H9 (cell line): Measurements from ENCODE around the gene PHOX2A. TPM values are rescaled to one million over a fixed set of nuclear protein-coding genes. Genes with fewer than 3 reads are reported as not detected.

Experiments used
- DNase-seq: peaks from one replicate; pipeline ENCODE4 v3.0.0-alpha.2; 2017
- H2AFZ ChIP-seq: one replicate; pipeline ENCODE4 v1.6.1; 2013; ENCODE audit warnings: mild to moderate bottlenecking, low read length, control low read depth, moderate library complexity
- H2AK5ac ChIP-seq: 2 replicates; pipeline ENCODE4 v1.6.1; 2013; ENCODE audit warnings: low read length, control low read depth, mixed read lengths; ENCODE audit not compliant: insufficient read length
- H2BK120ac ChIP-seq: one replicate; pipeline ENCODE4 v1.6.1; 2013; ENCODE audit warnings: low read depth, mild to moderate bottlenecking, low read length, control low read depth, inconsistent platforms; ENCODE audit not compliant: poor library complexity, severe bottlenecking
- H2BK12ac ChIP-seq: 2 replicates; pipeline ENCODE4 v1.6.1; 2013; ENCODE audit warnings: low read length, control low read depth, mixed read lengths, low read depth; ENCODE audit not compliant: insufficient read length
- H2BK15ac ChIP-seq: 2 replicates; pipeline ENCODE4 v1.6.1; 2013; ENCODE audit warnings: low read depth, low read length, control low read depth
- H2BK20ac ChIP-seq: one replicate; pipeline ENCODE4 v1.6.1; 2013; ENCODE audit warnings: low read depth, mild to moderate bottlenecking, low read length, control low read depth, inconsistent platforms; ENCODE audit not compliant: poor library complexity, severe bottlenecking
- H2BK5ac ChIP-seq: 2 replicates; pipeline ENCODE4 v1.6.1; 2013; ENCODE audit warnings: low read length, control low read depth, mixed read lengths; ENCODE audit not compliant: insufficient read length
- H3K14ac ChIP-seq: 2 replicates; pipeline ENCODE4 v1.6.1; 2013; ENCODE audit warnings: low read length, control low read depth; ENCODE audit not compliant: insufficient read depth
- H3K18ac ChIP-seq: 2 replicates; pipeline ENCODE4 v1.6.1; 2013; ENCODE audit warnings: low read depth, mild to moderate bottlenecking, mixed read lengths, low read length, control low read depth; ENCODE audit not compliant: insufficient read length
- H3K23ac ChIP-seq: 2 replicates; pipeline ENCODE4 v1.6.1; 2013; ENCODE audit warnings: low read length, control low read depth, mixed read lengths, low read depth; ENCODE audit not compliant: insufficient read length
- H3K23me2 ChIP-seq: 2 replicates; pipeline ENCODE4 v1.6.1; 2013; ENCODE audit warnings: low read depth, mild to moderate bottlenecking, mixed read lengths, low read length, control low read depth; ENCODE audit not compliant: insufficient read length, poor library complexity, severe bottlenecking
- H3K27ac ChIP-seq: 2 replicates; pipeline ENCODE4 v1.5.1; 2013; ENCODE audit warnings: low read length, control low read depth, mixed read lengths, low read depth; ENCODE audit not compliant: insufficient read length
- H3K27me3 ChIP-seq: 2 replicates; pipeline ENCODE4 v1.6.1; 2013; ENCODE audit warnings: low read length, control low read depth, inconsistent platforms; ENCODE audit not compliant: insufficient read depth
- H3K4ac ChIP-seq: 2 replicates; pipeline ENCODE4 v1.6.1; 2013; ENCODE audit warnings: low read depth, mild to moderate bottlenecking, control low read depth, inconsistent platforms, low read length, moderate library complexity
- H3K4me1 ChIP-seq: 2 replicates; pipeline ENCODE4 v1.6.1; 2013; ENCODE audit warnings: low read length, control low read depth, inconsistent platforms; ENCODE audit not compliant: insufficient read depth
- H3K4me2 ChIP-seq: 2 replicates; pipeline ENCODE4 v1.6.1; 2013; ENCODE audit warnings: low read length, control low read depth, mixed read lengths; ENCODE audit not compliant: insufficient read length, insufficient read depth
- H3K56ac ChIP-seq: 2 replicates; pipeline ENCODE4 v1.6.1; 2013; ENCODE audit warnings: low read depth, mild to moderate bottlenecking, mixed read lengths, low read length, control low read depth; ENCODE audit not compliant: insufficient read length
- H3K79me1 ChIP-seq: 2 replicates; pipeline ENCODE4 v1.6.1; 2013; ENCODE audit warnings: low read depth, mild to moderate bottlenecking, moderate library complexity, low read length, control low read depth, inconsistent platforms; ENCODE audit not compliant: insufficient read depth, poor library complexity, severe bottlenecking
- H3K79me2 ChIP-seq: 2 replicates; pipeline ENCODE4 v1.6.1; 2013; ENCODE audit warnings: low read length, control low read depth, inconsistent platforms; ENCODE audit not compliant: insufficient read depth
- H3K9ac ChIP-seq: 2 replicates; pipeline ENCODE4 v1.6.1; 2013; ENCODE audit warnings: low read length, control low read depth, mixed read lengths; ENCODE audit not compliant: insufficient read length; ENCODE audit errors: extremely low read depth
- H3K9me3 ChIP-seq: one replicate; pipeline ENCODE4 v1.6.1; 2013; ENCODE audit warnings: low read depth, low read length, inconsistent platforms; ENCODE audit not compliant: control insufficient read depth
- H3T11ph ChIP-seq: one replicate; pipeline ENCODE4 v1.6.1; 2013; ENCODE audit warnings: mild to moderate bottlenecking, low read length, control low read depth, inconsistent platforms
- H4K20me1 ChIP-seq: one replicate; pipeline ENCODE4 v1.6.1; 2013; ENCODE audit not compliant: control insufficient read depth, insufficient read length, insufficient read depth
- H4K5ac ChIP-seq: 2 replicates; pipeline ENCODE4 v1.6.1; 2013; ENCODE audit warnings: low read depth, mild to moderate bottlenecking, mixed read lengths, low read length, control low read depth; ENCODE audit not compliant: insufficient read length
- H4K8ac ChIP-seq: replicated peaks from 2 replicates; pipeline ENCODE4 v1.6.1; 2013; ENCODE audit warnings: low read length, control low read depth, mixed read lengths, low read depth; ENCODE audit not compliant: insufficient read length
- H4K91ac ChIP-seq: 2 replicates; pipeline ENCODE4 v1.6.1; 2013; ENCODE audit warnings: low read depth, mild to moderate bottlenecking, moderate library complexity, mixed read lengths, low read length, control low read depth; ENCODE audit not compliant: insufficient read length
- H3K27ac Mint-ChIP-seq, 3 experiments: 2 replicates in 2 of 3; 3 replicates in 1 of 3; pipeline ENCODE4 v1.8.0; 2020 to 2021; ENCODE audit warnings: mixed read lengths in 3 of 3, mild to moderate bottlenecking in 1 of 3, moderate library complexity in 1 of 3
- H3K27me3 Mint-ChIP-seq: 2 replicates; pipeline ENCODE4 v1.8.0; 2021; ENCODE audit warnings: low read depth, mild to moderate bottlenecking, moderate library complexity, mixed read lengths
- H3K36me3 Mint-ChIP-seq, 3 experiments: 2 replicates in 2 of 3; 3 replicates in 1 of 3; pipeline ENCODE4 v1.8.0; 2020 to 2021; ENCODE audit warnings: low read depth in 3 of 3, mixed read lengths in 3 of 3; ENCODE audit not compliant: insufficient read depth in 1 of 3
- H3K4me1 Mint-ChIP-seq, 2 experiments: 2 replicates each; pipeline ENCODE4 v1.8.0; 2020; ENCODE audit warnings: mixed read lengths in 2 of 2
- H3K4me3 Mint-ChIP-seq, 2 experiments: 2 replicates in 1 of 2; 3 replicates in 1 of 2; pipeline ENCODE4 v1.8.0; 2020 to 2021; ENCODE audit warnings: mild to moderate bottlenecking in 2 of 2, mixed read lengths in 2 of 2, moderate library complexity in 1 of 2
- H3K9me3 Mint-ChIP-seq, 2 experiments: 2 replicates in 1 of 2; 3 replicates in 1 of 2; pipeline ENCODE4 v1.8.0; 2020; ENCODE audit warnings: mild to moderate bottlenecking in 2 of 2, mixed read lengths in 2 of 2, moderate library complexity in 1 of 2
- CTCF ChIP-seq: fragments of 200-600 bp; sonication (generic); conservative IDR thresholded peaks from 3 replicates; pipeline ENCODE4 v1.8.0; 2021; ENCODE audit warnings: antibody characterized with exemption, mild to moderate bottlenecking
- WGBS: extraction: QIAGEN DNeasy Blood & Tissue Kit; methylation state at CpG from one replicate; pipeline ENCODE4 v1.1.7; 2013; ENCODE audit warnings: missing lambda C conversion rate, low lambda C conversion rate, mixed read lengths; ENCODE audit not compliant: insufficient read length; ENCODE audit errors: extremely low coverage; 5-methylcytosine and 5-hydroxymethylcytosine counted together
- total RNA-seq: library from RNA; stranded (reverse); gene quantifications from 2 replicates; pipeline ENCODE4 v1.2.1, GENCODE V29; 2021

PHOX2A gene
- total RNA-seq, 1 experiment from 2014 or later, result 1.4 TPM

GRCh38 chr11:72228229-72228843 lies 15.6 kb downstream of the PHOX2A start:
- H3K79me2 ChIP-seq, result peaks cover 4% of the 10 kb centered on the region; the same call in 1 of the 2 replicates
- Mint-ChIP-seq H3K9me3 (no peaks in the 10 kb centered on the region), H3K36me3 (peaks cover 31 to 73% (median 69%) of the 10 kb centered on the region in 3 experiments; a peak in 6 of 7 replicates), H3K4me3 (no peak overlapping the region), H3K27ac (no peak overlapping the region; a peak in 1 of 7 replicates), H3K27me3 (no peaks in the 10 kb centered on the region), H3K4me1 (peaks cover 12 to 19% of the 10 kb centered on the region in 2 experiments)
- H4K8ac ChIP-seq, result no peak overlapping the region
- H2BK5ac ChIP-seq, result no peak overlapping the region
- TF ChIP-seq CTCF, result no peak
- WGBS, result no CpG with 5 or more reads among the region's 16 CpGs
- no peak overlapping the region for H3K4ac ChIP-seq
- H4K5ac ChIP-seq, result no peak overlapping the region
- H3K56ac ChIP-seq, result no peak overlapping the region
- H2BK15ac ChIP-seq, result no peak overlapping the region
- no peak overlapping the region for H3T11ph ChIP-seq
- no peak overlapping the region for H3K27ac ChIP-seq
- H3K18ac ChIP-seq, result no peak overlapping the region
- H2AFZ ChIP-seq, result no peak overlapping the region
- peak; percentile 39 for DNase-seq
- H2BK12ac ChIP-seq, result no peak overlapping the region
- no peaks in the 10 kb centered on the region; the same call in 1 of the 2 replicates for H3K4me1 ChIP-seq
- no peak overlapping the region for H3K14ac ChIP-seq
- no peak overlapping the region for H2BK20ac ChIP-seq
- H3K4me2 ChIP-seq, result no peak overlapping the region
- H3K9me3 ChIP-seq, result no peaks in the 10 kb centered on the region
- peaks cover 2% of the 10 kb centered on the region for H4K20me1 ChIP-seq
- H3K23me2 ChIP-seq, result peaks cover 14% of the 10 kb centered on the region
- H3K27me3 ChIP-seq, result no peaks in the 10 kb centered on the region
- H3K9ac ChIP-seq, result no peak overlapping the region
- H3K79me1 ChIP-seq, result peaks cover 3% of the 10 kb centered on the region
- no peak overlapping the region for H2AK5ac ChIP-seq
- H4K91ac ChIP-seq, result no peak overlapping the region
- no peak overlapping the region for H3K23ac ChIP-seq
- no peak overlapping the region for H2BK120ac ChIP-seq
